HG03575 (cell line): ENCODE measurements around the gene APC.

ENCODE experiments used
- ATAC-seq: cut with Tn5 transposase; IDR thresholded peaks from one replicate; pipeline ENCODE4 v1.9.1; 2021; ENCODE audit not compliant: unreplicated experiment, insufficient number of reproducible peaks, low FRiP score; ENCODE audit errors: extremely low read depth

The APC gene

DNA sequence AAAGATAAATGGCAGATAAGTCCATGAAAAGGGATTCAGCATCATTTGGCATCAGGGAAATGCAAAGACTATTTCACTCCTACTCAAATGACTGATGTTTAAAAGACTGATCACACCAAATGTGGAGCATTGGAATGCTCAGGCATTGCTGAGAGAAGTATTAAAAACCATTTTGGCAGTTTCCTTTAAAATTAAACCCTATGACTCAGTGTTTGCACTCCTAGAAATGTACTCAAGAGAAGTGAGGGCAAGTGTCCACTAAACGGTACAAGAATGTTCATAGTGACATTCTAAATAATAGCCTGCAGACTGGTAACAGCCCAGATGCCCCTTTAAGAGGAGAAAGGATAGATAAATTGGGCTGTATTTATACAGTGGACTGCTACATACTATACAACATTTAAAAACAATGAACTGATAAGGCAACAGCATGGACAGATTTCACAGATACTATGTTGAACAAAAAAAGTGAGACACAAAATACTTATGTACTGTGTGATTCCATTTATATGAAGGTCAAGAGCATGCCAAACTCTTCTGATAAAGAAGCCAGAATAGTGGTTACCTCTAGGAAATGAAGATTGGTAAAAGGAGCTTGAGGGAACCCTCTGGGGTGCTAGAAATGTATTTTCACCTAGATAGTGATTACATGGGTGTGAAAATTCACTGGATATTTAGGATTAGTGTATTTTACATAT, 24.6 kb downstream of the APC start:
- no peak for ATAC-seq

DNA sequence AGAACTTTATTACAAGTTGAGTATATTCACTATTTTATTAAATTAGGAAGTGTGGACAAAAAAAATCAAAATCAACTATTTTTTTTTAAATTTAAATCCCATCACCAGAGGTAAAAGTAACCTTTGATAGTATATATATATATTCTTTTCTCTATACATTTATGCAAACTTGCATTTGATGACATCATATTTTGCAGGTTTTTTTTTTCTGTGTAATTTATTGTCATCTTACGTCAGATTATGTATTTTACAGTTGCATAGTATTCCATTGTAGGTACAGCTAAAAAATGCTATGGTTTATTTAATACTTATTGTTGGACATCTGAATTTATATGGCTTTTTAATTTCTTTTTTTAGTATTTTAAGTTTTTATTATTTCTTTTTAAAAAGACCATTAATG, 25.5 kb downstream of the APC start:
- ATAC-seq, result no peak

DNA sequence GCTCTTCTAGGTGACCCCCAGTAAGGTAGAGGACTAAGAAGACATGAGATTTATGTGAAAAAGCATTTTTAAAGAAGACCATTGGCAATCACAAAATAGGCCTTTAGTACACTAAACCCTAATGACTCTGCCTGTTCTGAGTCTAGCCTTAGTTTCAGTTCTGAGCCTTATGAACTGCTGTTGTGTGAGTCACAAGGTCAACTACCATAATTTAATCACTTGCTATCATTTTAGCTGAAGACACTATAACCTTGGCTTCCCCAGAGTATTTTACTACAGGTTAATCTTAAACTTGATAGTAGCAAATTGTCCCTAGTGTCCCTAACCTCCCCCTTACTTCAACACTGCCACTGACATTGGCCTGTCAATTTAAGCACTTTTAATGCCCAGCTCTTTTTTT, 34.4 kb downstream of the APC start:
- ATAC-seq, result no peak

DNA sequence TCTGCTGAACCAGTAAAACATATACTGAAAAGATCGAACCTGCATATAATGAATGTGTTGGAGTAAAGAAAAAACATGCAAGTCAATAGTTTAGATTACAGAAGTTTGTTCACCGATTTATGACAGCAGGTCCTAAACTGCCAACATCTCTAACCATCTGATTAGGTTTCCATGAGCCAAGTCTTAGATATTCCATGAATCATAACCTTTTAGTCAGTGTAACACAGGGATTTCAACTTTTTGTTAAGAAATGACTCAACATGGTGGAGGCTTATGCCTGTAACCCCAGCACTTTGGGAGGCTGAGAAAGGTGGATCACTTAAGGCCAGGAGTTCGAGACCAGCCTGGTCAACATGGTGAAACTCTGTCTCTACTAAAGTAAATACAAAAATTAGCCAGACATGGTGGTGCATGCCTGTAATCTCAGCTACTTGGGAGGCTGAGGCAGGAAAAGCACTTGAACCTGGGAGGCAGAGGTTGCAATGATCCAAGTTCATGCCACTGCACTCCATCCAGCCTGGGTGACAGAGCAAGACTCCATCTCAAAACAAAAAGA, 38.7 kb downstream of the APC start:
- no peak for ATAC-seq

DNA sequence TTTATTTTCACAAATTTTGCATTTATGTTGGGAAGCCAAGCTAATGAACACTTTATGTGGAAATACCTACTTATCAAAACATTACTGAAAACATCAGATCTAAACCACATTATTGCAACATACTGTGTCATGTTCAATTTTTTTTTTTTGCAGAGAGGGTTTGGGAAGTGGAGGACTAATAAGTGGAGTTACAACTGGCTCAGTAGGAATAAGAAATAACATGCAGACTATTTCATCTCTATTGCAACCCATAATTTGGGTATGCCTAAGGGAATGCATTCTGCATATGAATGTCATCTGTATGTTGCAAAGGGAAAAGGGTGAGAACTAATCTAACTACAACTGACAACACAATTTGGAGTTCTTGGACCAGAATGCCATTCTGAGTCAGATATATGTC, 41.8 kb downstream of the APC start:
- no peak for ATAC-seq

DNA sequence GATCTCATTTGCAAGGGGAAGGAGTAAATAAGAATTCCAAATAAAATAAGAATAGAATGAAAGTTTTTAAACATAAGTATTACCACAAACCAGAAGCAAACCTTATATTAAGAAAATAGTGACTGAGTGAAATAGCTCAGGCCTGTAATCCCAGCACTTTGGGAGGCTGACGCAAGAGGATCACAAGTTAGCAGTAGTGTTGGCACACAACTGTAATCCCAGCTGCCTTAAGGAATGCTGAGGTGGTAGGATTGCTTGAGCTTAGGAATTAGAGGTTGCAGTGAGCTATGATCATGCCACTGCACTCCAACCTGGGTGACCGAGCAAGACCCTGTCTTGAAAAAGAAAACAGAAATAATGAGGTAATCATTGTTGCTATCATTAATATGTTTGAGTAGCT, 47.0 kb downstream of the APC start:
- ATAC-seq, result no peak

DNA sequence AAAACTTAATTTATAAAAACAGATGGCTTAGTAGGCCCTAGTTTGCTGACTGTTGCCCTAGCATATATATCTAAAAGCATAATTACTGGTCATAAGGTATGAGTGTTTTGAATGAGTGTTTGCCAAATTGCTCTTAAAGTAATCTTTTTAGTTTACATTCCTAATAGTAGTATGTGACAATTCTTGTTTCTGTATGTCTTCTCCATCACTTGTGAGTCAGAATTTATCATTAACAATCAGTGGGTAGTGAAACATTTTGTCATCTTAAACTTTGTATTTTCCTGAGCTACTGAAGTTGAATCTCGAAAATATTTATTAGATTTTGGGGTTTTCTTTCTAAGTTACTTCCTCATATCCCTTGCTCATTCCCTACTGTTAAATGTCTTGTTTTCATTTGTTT, 49.6 kb downstream of the APC start:
- ATAC-seq, result no peak

DNA sequence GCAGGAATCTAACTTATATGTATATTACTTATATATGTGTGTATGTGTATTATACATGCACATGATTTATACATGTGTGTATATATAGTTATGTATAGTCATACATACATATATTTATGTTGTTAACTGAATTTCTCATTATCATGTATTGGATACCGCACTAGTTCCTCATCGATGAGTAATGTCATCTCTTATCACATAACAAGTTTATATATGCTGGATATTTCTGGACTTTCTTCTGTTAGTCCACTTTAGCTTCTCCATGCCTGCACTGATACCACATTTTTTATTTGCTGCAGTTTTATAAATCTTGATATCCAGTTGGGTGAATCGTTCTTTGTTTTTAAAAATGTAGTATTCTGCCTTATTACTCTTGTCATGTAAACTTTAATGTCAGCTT, 50.2 kb downstream of the APC start:
- ATAC-seq, result no peak

DNA sequence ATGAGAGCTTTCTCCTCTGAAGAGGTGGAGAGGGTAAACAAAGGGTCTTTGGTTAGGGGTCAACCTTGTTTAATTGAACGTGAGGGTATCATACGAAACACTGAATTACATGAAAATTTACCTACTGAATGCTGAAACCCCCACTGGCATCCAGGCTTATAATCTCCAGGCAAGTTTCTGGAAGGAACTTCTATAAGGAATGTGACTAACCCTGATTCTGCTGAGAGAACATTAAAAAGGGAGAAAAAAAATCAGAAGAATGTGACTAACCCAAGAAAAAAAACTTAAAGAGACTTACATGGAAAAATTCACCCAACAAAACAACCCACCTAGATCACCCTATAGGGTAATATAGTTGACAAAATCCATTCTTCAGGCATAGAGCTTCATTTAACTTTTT, 55.5 kb downstream of the APC start:
- no peak for ATAC-seq

DNA sequence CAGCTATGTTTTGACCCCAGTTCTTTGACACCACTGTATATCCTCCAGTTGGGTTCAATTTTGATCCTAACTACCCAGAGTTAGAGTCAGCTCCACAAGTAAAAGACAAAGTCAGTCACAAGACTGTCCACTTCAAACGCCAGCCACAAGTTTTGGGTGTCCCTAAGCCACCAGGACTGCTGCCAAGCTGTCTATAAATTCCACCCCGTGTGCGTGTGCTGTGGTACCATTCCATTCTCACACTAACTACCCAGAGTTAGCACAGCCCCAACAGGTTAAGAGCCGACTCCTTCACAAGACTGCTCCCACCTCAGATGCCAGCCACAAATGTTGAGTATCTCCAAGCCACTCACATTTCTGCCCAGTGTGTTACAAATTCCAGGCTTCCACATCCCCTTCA, 56.7 kb downstream of the APC start:
- no peak for ATAC-seq

DNA sequence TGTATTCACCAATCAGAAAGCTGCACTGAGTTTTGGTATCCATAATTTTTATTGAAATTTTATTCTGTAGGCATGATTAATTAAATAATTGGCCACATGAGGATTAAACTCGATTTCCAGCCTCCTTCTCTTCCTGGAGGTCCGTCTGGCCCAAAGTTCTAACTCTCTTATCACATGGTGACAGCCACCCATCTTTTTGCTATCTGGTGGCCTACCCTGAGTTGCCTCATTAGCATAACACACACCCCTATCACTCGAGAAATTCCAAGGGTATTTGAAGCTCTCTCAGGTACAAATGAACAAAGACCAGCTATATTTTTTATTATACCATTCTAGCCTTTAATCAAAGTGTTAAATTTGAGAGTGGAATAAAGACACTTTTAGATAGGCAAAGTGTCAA, 57.7 kb downstream of the APC start:
- ATAC-seq, result no peak

DNA sequence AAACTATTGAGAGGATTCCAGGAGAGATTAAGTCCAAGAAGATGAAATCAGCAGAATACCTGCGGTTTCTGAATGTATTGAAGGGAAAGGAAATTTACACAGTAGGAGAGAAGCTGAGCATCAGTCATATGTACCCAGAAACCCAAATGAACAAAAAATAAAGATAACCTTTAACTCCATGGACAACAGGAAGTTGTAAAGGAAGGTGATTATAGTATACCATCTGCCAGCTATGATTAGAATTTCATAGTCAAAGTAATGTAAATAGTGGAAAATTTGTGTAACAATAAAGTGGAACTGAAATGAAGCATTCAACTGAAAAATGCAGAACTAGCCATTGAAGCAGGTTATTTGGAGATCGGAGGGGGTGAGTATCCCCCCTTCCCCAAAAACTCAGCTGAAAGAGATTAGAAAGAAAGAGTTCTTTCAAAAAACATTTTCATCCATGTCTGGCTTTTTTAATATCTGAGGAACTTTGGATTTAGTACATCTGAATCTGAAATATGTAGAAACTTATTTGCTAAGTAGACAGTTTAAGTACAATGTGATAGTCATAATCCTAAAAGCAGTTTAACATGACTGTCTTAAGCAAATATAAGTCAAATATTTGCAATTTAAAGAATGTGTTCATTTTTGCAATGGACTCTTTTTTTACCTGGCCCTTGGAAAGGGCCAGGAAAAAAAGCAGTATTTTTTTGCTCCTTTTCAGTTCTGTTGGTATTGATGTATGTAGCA, 58.4 kb downstream of the APC start:
- no peak for ATAC-seq

DNA sequence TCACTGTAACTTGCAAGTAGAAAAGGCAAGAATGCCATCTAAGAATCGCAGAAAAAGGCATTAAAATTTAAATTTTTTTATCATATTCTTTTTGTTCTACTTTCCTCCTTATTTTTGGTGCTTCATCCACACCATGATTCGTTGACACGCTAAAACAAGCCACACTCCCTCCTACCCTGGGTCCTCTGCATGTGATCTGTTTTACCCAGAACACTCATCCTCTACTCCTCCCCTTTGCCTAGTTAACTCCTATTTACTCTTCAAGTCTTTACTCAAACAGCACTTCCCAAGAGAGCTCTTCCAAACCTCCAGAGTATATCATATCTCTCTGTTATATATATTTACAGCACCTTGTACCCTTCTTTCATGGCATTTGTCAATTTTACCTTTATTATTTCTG, 62.0 kb downstream of the APC start:
- ATAC-seq, result no peak

DNA sequence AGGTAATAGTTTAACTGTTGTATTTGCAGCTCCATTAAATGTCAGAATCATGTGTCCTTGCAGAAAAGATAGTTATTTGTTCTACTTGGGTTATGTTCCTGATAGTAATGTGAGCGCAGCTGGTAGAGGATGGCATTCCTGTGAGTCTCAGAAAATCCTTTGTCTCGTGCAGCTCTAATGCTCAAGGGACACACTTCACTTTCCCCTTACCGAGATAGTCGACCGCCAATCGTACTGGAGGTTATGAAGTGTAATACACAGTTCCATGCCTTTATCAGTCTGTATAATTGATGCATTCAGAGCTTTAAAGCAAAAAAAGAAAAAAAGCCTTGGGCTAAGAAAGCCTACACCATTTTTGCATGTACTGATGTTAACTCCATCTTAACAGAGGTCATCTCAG, 63.2 kb downstream of the APC start:
- no peak for ATAC-seq

DNA sequence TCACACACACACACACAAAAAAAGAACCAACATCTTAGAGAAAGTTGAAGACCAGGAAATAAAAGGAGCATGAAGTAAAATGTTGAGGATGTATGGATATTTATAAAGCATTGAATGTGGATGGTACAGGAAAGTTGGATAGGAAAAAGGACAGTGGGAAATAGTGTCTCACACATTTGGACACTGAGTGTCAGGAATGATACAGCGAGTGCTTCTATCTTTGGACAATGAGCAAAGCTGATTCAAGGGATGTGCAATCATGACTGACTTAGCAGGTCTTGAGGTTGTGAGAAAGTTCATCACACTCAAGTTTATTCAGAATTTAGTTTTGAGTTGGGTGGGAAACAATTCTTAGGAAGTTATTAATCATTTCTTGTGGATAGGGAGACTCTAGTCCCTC, 73.3 kb downstream of the APC start:
- ATAC-seq, result no peak

DNA sequence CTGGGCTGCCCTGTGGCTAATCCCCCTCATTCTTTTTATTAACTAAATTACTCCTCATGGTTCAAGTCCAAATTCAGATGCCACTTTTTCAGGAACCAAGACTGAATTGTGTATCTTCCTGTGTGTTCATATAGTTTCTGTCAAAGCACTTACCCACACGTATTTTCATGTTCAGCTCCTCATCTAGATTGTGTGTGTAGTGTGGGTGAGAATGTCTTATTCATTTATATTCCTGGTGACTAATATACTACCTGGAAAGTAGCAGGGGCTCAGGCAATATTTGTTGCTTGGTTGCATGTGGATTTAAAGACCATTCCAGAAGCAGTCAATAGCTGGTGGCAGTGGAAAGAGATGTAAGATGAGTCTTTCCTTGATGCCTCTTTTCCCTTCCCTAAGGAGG, 74.9 kb downstream of the APC start:
- no peak for ATAC-seq

DNA sequence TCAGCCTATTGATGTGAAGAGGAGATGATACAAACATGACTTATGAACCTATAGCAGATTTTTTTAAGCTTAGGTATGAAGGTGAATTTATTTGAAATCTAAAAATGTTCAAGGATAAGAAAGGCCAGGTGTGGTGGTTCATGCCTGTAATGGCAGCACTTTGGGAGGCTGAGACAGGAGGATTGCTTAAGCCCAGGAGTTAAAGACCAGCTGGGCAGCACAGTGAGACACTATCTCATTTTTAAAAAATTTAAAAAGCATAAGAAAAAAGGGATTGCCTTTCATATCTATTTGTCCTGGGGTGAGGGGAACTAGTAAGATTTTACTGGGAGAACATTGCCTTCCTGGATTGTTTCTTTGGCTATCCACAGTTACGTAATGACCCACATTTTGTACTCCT, 82.6 kb downstream of the APC start:
- no peak for ATAC-seq

DNA sequence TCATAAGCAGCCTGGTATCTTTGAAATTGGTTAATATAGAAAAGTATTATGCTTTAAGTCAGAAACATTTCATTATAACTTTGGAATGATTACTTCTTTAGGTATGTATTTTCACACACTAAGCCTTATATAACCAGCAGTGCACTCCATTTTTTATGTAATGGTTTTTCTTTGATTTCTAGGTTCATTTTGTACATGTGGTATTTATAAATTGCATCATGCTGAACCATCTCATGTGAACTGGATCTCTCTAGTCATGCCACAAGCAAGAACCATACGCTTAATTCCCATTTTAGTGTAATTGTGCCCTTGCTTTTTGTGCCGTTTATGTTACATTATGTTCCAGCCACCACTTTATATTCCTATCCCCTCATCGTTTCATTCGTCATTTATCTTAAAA, 84.8 kb downstream of the APC start:
- ATAC-seq, result no peak

DNA sequence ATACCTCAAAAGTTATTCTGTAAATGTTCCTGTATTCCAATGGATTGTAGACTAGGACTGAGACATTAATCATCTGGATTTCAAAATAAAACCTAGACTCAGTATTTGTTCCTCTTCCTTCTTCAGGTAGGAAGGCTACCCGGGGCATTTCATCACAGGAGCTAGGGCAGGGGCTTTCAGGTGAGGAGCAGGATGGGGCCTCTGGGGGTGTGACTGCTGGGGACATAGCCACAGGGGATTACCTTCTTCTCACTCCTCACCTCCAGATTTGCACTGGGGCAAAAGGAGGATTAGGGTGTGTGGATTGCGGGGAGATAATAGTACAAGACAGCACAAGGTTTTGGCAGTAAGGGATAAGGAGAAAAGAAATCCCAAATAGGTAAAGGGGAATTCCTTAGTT, 85.5 kb downstream of the APC start:
- no peak for ATAC-seq

DNA sequence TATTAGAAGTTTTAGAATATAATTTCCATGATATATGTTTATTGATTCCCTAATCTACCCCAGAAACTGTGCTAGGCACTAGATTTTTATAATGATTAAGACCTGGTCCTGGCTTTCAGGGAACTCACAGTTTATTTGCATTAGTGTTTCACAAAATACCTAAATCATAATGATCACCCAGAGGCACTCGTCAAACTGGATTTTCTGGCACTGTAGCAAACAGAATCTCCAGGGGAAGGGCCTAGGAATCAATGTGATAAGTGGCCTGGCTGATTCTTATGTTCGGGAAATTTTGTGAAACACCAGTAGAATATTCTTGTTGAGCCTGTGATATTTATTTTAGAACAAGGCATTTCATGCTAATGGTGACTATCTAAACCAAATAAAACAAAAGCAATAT, 86.0 kb downstream of the APC start:
- ATAC-seq, result no peak

DNA sequence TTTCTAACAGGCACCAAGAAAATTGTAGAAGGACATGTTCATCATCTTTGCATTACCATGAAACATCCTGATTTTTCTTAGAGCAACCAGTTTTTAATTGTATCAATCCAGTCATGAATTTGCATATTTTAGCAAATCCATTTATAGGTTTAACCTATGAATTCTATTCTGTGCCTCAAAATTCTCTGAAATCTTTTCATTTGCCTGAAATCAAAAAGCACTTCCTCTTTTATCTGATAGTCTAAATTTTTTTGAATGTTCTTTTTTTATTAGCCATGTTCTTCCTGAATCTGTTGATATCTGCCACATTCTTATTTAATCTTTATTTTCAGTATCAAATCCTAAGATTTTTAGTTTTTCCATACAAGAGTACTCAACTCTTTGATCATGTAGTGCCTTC, 86.5 kb downstream of the APC start:
- no peak for ATAC-seq
